Duodenal mucosa (tissue), 2 donors: ENCODE data around the gene TOMM5.

Source experiments
- H3K27ac ChIP-seq: one replicate; pipeline ENCODE4 v1.7.0; 2013; ENCODE audit warnings: low read depth, low read length
- H3K27me3 ChIP-seq, 2 donors: one replicate each; pipeline ENCODE4 v1.7.0; 2013; ENCODE audit warnings: low read length in 2 of 2, control low read depth in 1 of 2; ENCODE audit not compliant: insufficient read depth in 2 of 2, control insufficient read depth in 1 of 2
- H3K36me3 ChIP-seq, 2 donors: one replicate each; pipeline ENCODE4 v1.7.0; 2013; ENCODE audit warnings: low read length in 2 of 2, control low read depth in 1 of 2; ENCODE audit not compliant: insufficient read depth in 2 of 2, control insufficient read depth in 1 of 2
- H3K4me1 ChIP-seq, 2 donors: one replicate each; pipeline ENCODE4 v1.7.0; 2013; ENCODE audit warnings: low read length in 2 of 2, control low read depth in 1 of 2; ENCODE audit not compliant: insufficient read depth in 2 of 2, control insufficient read depth in 1 of 2
- H3K4me3 ChIP-seq, 2 donors: one replicate each; pipeline ENCODE4 v1.7.0; 2013; ENCODE audit warnings: low read length in 2 of 2, low read depth in 1 of 2
- H3K9ac ChIP-seq, 2 donors: one replicate each; pipeline ENCODE4 v1.7.0; 2013; ENCODE audit warnings: low read length in 2 of 2, low read depth in 1 of 2
- H3K9me3 ChIP-seq, 2 donors: one replicate each; pipeline ENCODE4 v1.7.0; 2013; ENCODE audit warnings: low read length in 2 of 2, control low read depth in 1 of 2; ENCODE audit not compliant: control insufficient read depth in 1 of 2

The TOMM5 gene

DNA sequence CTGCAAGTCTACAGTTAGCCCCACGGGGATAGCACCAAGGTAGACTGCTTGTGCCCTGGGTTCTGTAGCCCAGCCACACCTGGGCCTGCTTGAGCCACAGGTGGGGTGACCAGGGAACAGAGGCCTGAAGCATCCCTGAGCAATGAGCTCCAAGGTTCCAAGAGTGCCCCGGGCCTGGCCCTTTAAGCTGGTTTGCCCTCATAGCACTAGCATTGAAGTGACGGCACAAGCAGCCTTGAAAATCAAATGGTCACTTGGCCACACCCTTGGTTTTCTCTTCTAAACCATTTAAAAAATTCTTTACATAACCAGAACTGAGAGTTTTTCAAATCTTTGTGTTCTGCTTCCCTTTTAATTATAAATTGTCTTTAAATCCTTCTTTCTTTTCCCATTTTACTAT, 40.9 kb downstream of the TOMM5 start:
- Histone ChIP-seq H3K27ac (no peak overlapping the region), H3K9me3 (no peaks in the 10 kb centered on the region), H3K27me3 (no peaks in the 10 kb centered on the region), H3K9ac (no peak overlapping the region), H3K4me3 (no peak overlapping the region), H3K36me3 (no peaks in the 10 kb centered on the region), H3K4me1 (no peaks in the 10 kb centered on the region)

DNA sequence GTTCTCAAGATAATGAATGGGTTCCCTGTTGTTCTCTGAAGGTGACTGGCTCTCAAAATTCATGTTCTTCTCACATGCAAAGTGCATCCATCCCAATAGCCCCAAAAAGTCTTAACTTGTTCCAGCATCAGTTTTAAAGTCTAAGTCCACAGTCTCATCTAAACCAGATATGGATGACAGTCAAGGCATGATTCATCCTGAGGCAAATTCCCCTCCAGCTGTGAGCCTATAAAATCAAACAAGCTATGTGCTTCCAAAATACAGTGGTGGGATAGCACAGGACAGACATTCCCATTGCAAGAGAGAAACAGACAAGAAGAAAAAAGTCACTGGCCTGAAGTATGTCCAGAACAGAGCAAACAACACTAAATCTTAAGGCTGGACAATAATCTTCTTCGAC, 41.6 kb downstream of the TOMM5 start:
- Histone ChIP-seq H3K27ac (no peak overlapping the region), H3K9ac (no peak overlapping the region)

GRCh38 chr9:37549527-37549926, 42.9 kb downstream of the TOMM5 start:
- Histone ChIP-seq H3K27ac (no peak overlapping the region), H3K9me3 (no peaks in the 10 kb centered on the region), H3K36me3 (no peaks in the 10 kb centered on the region), H3K27me3 (no peaks in the 10 kb centered on the region), H3K4me1 (no peaks in the 10 kb centered on the region), H3K4me3 (no peak overlapping the region), H3K9ac (no peak overlapping the region)

More for the DNA sequence above, 41.6 kb downstream of the TOMM5 start:
- Histone ChIP-seq H3K9me3 (no peaks in the 10 kb centered on the region), H3K4me1 (no peaks in the 10 kb centered on the region), H3K4me3 (no peak overlapping the region), H3K27me3 (no peaks in the 10 kb centered on the region), H3K36me3 (no peaks in the 10 kb centered on the region)

- Histone ChIP-seq H3K27me3 (no peaks in the 10 kb centered on the region), H3K9ac (no peak overlapping the region), H3K36me3 (no peaks in the 10 kb centered on the region), H3K4me1 (no peaks in the 10 kb centered on the region), H3K4me3 (no peak overlapping the region), H3K27ac (no peak overlapping the region), H3K9me3 (no peaks in the 10 kb centered on the region)
Measured at GRCh38 chr9:37547328-37547878, 45.0 kb downstream of the TOMM5 start.

GRCh38 chr9:37543468-37543867, 48.9 kb downstream of the TOMM5 start:
- no peaks in the 10 kb centered on the region for H3K9me3 ChIP-seq
- H3K4me3 ChIP-seq: no peak overlapping the region
- H3K4me1 ChIP-seq: no peaks in the 10 kb centered on the region
- no peak overlapping the region for H3K27ac ChIP-seq
- no peaks in the 10 kb centered on the region for H3K27me3 ChIP-seq
- peaks cover 0 to 5% of the 10 kb centered on the region in 2 donors for H3K36me3 ChIP-seq
- H3K9ac ChIP-seq: no peak overlapping the region

DNA sequence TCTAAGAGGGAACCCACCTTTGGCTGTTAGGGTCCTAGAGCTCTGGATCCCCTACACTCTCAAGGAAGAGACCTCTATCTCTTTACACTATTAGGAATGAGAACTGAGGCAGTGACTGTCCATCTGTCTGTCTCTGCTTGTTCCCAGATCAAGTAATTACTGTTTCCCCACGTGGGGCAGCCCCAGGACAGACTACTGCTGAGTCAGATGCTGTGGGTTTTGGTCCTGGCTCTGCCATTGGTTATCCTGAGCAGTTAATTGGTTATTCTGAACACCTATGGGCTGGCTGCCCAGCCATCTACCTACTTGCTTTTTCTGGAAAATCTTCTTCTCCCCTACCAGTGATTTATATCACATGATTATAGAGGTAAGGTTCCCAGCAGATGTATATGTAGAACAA, 49.5 kb downstream of the TOMM5 start:
- no peaks in the 10 kb centered on the region for H3K27me3 ChIP-seq
- no peak overlapping the region for H3K27ac ChIP-seq
- H3K4me1 ChIP-seq: no peaks in the 10 kb centered on the region
- no peaks in the 10 kb centered on the region for H3K9me3 ChIP-seq
- H3K9ac ChIP-seq: no peak overlapping the region
- H3K4me3 ChIP-seq: no peak overlapping the region
- peaks cover 0 to 9% of the 10 kb centered on the region in 2 donors for H3K36me3 ChIP-seq

GRCh38 chr9:37542488-37542887, 49.9 kb downstream of the TOMM5 start:
- Histone ChIP-seq H3K4me3 (no peak overlapping the region), H3K4me1 (no peaks in the 10 kb centered on the region), H3K9me3 (no peaks in the 10 kb centered on the region), H3K27me3 (no peaks in the 10 kb centered on the region), H3K27ac (no peak overlapping the region), H3K9ac (no peak overlapping the region), H3K36me3 (peaks cover 0 to 10% of the 10 kb centered on the region in 2 donors)

DNA sequence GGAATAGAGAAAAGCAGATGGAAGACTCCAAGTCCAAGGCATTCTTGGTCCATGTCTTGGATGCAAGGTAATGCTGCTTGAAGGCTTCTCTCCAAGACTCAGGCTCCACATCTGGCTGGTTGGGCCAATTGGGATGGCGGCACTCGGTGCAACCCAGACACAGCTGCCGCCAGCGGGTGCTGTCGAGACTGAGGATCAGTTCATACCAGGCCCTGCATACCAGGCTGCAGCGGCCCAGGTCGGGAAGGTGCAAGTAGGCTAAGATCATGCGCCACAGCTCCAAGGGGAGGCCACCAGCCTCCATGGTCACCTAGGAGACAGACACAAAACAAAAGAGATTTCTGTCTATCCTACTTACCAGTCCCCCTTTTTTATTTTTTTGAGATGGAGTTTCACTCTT, 50.9 kb downstream of the TOMM5 start:
- Histone ChIP-seq H3K4me3 (no peak overlapping the region), H3K36me3 (peaks cover 0 to 16% of the 10 kb centered on the region in 2 donors), H3K27ac (no peak overlapping the region), H3K4me1 (no peaks in the 10 kb centered on the region), H3K9ac (no peak overlapping the region), H3K27me3 (no peaks in the 10 kb centered on the region), H3K9me3 (no peaks in the 10 kb centered on the region)

GRCh38 chr9:37540634-37541033, 51.8 kb downstream of the TOMM5 start:
- Histone ChIP-seq H3K9me3 (no peaks in the 10 kb centered on the region), H3K4me1 (no peaks in the 10 kb centered on the region), H3K9ac (no peak overlapping the region), H3K4me3 (no peak overlapping the region), H3K27me3 (no peaks in the 10 kb centered on the region), H3K36me3 (peaks cover 0 to 16% of the 10 kb centered on the region in 2 donors), H3K27ac (no peak overlapping the region)

DNA sequence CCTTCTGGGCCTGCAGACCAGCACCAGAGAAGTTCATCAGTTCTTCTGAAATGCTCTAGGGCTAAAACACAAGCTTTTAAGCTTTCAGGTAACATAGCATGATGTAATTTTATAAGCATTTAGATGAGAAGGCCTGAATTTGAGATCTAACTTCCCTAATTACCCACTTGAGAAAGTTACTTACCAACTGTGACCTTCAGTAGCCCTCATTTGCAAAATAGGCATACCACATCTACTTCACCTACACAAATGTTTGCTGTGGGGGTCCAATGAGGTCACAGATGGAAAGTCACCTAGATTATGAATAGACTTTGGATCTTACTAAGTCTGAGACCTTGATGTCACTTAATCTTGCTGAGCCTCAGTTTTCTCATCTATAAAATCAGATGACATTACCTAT, 52.8 kb downstream of the TOMM5 start:
- H3K9ac ChIP-seq: no peak overlapping the region
- no peaks in the 10 kb centered on the region for H3K27me3 ChIP-seq
- H3K4me3 ChIP-seq: no peak overlapping the region
- no peak overlapping the region for H3K27ac ChIP-seq
- H3K36me3 ChIP-seq: peaks cover 0 to 16% of the 10 kb centered on the region in 2 donors
- no peaks in the 10 kb centered on the region for H3K9me3 ChIP-seq
- no peaks in the 10 kb centered on the region for H3K4me1 ChIP-seq
